GM23338 (cell line): ENCODE measurements around the gene BCOR. TPM values are rescaled to one million over a fixed set of nuclear protein-coding genes. Genes with fewer than 3 reads are reported as not detected.

Source experiments
- ATAC-seq: fragments of 200-7000 bp; cut with Tn5 transposase; 3 replicates; pipeline ENCODE4 v1.9.1; 2020
- DNase-seq: peaks from one replicate; pipeline ENCODE4 v3.0.0-alpha.2; 2015; ENCODE audit warnings: low spot score
- H2AFZ ChIP-seq: fragments of 200-600 bp; sonication (generic); 2 replicates; pipeline ENCODE4 v1.8.0; 2016; ENCODE audit warnings: antibody characterized with exemption, mild to moderate bottlenecking, moderate library complexity
- H3F3A ChIP-seq: fragments of 200-600 bp; sonication (generic); replicated peaks from 2 replicates; pipeline ENCODE4 v1.8.0; 2017; ENCODE audit warnings: antibody characterized with exemption, mixed run types, low read depth
- H3K27ac ChIP-seq: fragments of 200-600 bp; sonication (generic); 2 replicates; pipeline ENCODE4 v1.6.1; 2016; ENCODE audit warnings: low read depth
- H3K27me3 ChIP-seq: fragments of 200-600 bp; sonication (generic); 2 replicates; pipeline ENCODE4 v1.8.0; 2016; ENCODE audit warnings: mild to moderate bottlenecking, mixed run types, moderate library complexity; ENCODE audit not compliant: insufficient read depth
- H3K36me3 ChIP-seq: fragments of 200-600 bp; sonication (generic); 2 replicates; pipeline ENCODE4 v1.8.0; 2016; ENCODE audit warnings: mild to moderate bottlenecking; ENCODE audit not compliant: insufficient read depth
- H3K4me1 ChIP-seq: fragments of 200-600 bp; sonication (generic); 2 replicates; pipeline ENCODE4 v1.8.0; 2016; ENCODE audit warnings: mild to moderate bottlenecking, moderate library complexity; ENCODE audit not compliant: insufficient read depth
- H3K4me2 ChIP-seq: fragments of 200-600 bp; sonication (generic); 2 replicates; pipeline ENCODE4 v1.7.1; 2017; ENCODE audit warnings: mixed run types
- H3K4me3 ChIP-seq: fragments of 200-600 bp; sonication (generic); 2 replicates; pipeline ENCODE4 v1.6.1; 2016; ENCODE audit warnings: mixed run types
- H3K79me2 ChIP-seq: fragments of 200-600 bp; sonication (generic); replicated peaks from 2 replicates; pipeline ENCODE4 v1.8.0; 2017; ENCODE audit warnings: mild to moderate bottlenecking; ENCODE audit not compliant: insufficient read depth
- H3K9me2 ChIP-seq: fragments of 200-600 bp; sonication (generic); 2 replicates; pipeline ENCODE4 v1.8.0; 2017; ENCODE audit not compliant: insufficient read depth
- H4K20me1 ChIP-seq: fragments of 200-600 bp; sonication (generic); replicated peaks from 2 replicates; pipeline ENCODE4 v1.8.0; 2017; ENCODE audit warnings: mild to moderate bottlenecking; ENCODE audit not compliant: insufficient read depth
- H3K27ac Mint-ChIP-seq: 2 replicates; pipeline ENCODE4 v1.8.0; 2020; ENCODE audit warnings: inconsistent platforms, mild to moderate bottlenecking, moderate library complexity, mixed read lengths
- H3K27me3 Mint-ChIP-seq: 3 replicates; pipeline ENCODE4 v1.8.0; 2022; ENCODE audit warnings: low read depth, mild to moderate bottlenecking, moderate library complexity, mixed read lengths, inconsistent platforms; ENCODE audit not compliant: insufficient read depth, poor library complexity
- H3K36me3 Mint-ChIP-seq: 3 replicates; pipeline ENCODE4 v1.8.0; 2021; ENCODE audit warnings: low read depth, mild to moderate bottlenecking, inconsistent platforms, moderate library complexity, mixed read lengths
- H3K4me1 Mint-ChIP-seq: 3 replicates; pipeline ENCODE4 v1.8.0; 2020; ENCODE audit warnings: mild to moderate bottlenecking, inconsistent platforms, mixed read lengths
- H3K4me3 Mint-ChIP-seq: 3 replicates; pipeline ENCODE4 v1.8.0; 2021; ENCODE audit warnings: moderate library complexity, mild to moderate bottlenecking, inconsistent platforms, mixed read lengths
- H3K9me3 Mint-ChIP-seq: 3 replicates; pipeline ENCODE4 v1.8.0; 2020; ENCODE audit warnings: moderate library complexity, mild to moderate bottlenecking, inconsistent platforms, mixed read lengths
- CREB1 ChIP-seq: fragments of 250-450 bp; sonication (Bioruptor Pico); IDR thresholded peaks from 2 replicates; pipeline ENCODE4 v1.5.0; 2020; ENCODE audit warnings: low read depth, mild to moderate bottlenecking, moderate library complexity
- EZH2 ChIP-seq: fragments of 200-600 bp; sonication (generic); IDR thresholded peaks from one replicate; pipeline ENCODE4 v1.8.0; 2017; ENCODE audit warnings: antibody characterized with exemption, mild to moderate bottlenecking, low read depth; ENCODE audit not compliant: unreplicated experiment
- EZH2phosphoT487 ChIP-seq: fragments of 200-600 bp; sonication (generic); IDR thresholded peaks from one replicate; pipeline ENCODE4 v1.8.1; 2018; ENCODE audit warnings: antibody characterized with exemption; ENCODE audit not compliant: unreplicated experiment
- NANOG ChIP-seq: IDR thresholded peaks from 2 replicates; pipeline ENCODE4 v1.6.1; 2016; ENCODE audit warnings: antibody characterized with exemption, borderline replicate concordance
- POLR2AphosphoS5 ChIP-seq: IDR thresholded peaks from 2 replicates; pipeline ENCODE4 v1.6.1; 2016; ENCODE audit warnings: antibody characterized with exemption, low read depth
- REST ChIP-seq: IDR thresholded peaks from one replicate; pipeline ENCODE4 v1.6.1; 2018; ENCODE audit warnings: antibody characterized with exemption; ENCODE audit not compliant: unreplicated experiment
- ZNF114 ChIP-seq: fragments of 250-450 bp; sonication (Bioruptor Pico); IDR thresholded peaks from 2 replicates; pipeline ENCODE4 v1.5.0; 2020; ENCODE audit warnings: mild to moderate bottlenecking, moderate library complexity
- ZNF331 ChIP-seq: fragments of 250-450 bp; sonication (Bioruptor Pico); IDR thresholded peaks from 2 replicates; pipeline ENCODE4 v1.5.0; 2020; ENCODE audit warnings: low read depth, mild to moderate bottlenecking, moderate library complexity
- ZNF462 ChIP-seq: fragments of 250-450 bp; sonication (Bioruptor Pico); IDR thresholded peaks from 2 replicates; pipeline ENCODE4 v1.5.0; 2020; ENCODE audit warnings: mild to moderate bottlenecking, moderate library complexity
- polyA plus RNA-seq: library from polyadenylated mRNA; unstranded; fragments of >200 nt; fragmentation: Nextera tagmentation; extraction: Ambion mirVana; gene quantifications from 2 replicates; pipeline ENCODE4 v1.2.1, GENCODE V29; 2016
- total RNA-seq: library from RNA; depleted of rRNA; stranded (reverse); fragments of >200 nt; shearing (Covaris generic); gene quantifications from 2 replicates; pipeline ENCODE4 v1.2.3, GENCODE V29; 2014
- TF ChIP-seq, protein P1 (sequence below): IDR thresholded peaks from 2 replicates; pipeline ENCODE4 v1.6.1; 2016; ENCODE audit warnings: antibody characterized with exemption

BCOR gene
- total and polyA plus RNA-seq, 2 experiments from 2014 or later, result 25.5 to 60.8 TPM

DNA sequence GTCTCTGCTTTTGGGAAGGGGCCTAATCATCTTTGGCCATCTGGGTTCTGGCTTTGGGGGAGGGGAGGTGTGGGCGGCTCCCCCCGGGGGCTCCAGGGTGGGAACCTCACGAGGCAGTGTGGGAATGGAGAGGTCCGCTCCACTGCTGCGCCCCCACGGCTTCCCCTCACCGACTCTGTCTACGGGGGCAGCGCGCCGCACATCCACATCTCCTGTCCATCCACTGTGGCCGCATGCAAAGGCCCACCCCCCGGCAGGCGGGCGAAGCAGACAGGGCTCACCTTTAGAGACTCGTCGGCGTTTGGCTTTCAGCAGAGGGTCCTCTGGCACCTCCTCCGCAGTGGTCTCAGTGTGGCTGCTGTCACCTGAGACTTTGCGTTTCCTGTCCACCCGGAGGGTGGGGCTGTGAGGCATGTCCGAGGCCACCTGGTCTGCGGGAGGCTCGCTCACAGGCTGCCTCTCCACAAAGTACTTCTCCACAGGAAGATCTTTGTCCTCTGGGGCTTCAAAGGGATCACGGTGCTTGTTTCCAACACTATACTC, 33.6 kb downstream of the BCOR start:
- H4K20me1 ChIP-seq, result no peaks in the 10 kb centered on the region; the same call in 1 of the 2 replicates
- H2AFZ ChIP-seq, result no peak overlapping the region
- DNase-seq (peak; percentile 52), ATAC-seq (peak; percentile 40)
- peaks cover 2% of the 10 kb centered on the region for H3K27me3 Mint-ChIP-seq
- no peaks in the 10 kb centered on the region for H3K36me3 ChIP-seq
- H3K79me2 ChIP-seq, result peaks cover 9% of the 10 kb centered on the region; the same call in 1 of the 2 replicates
- no peaks in the 10 kb centered on the region for H3F3A ChIP-seq
- peak overlapping the region; percentile 39; the same call in 1 of the 3 replicates for H3K4me3 Mint-ChIP-seq
- H3K4me1 Mint-ChIP-seq, result peaks cover 52% of the 10 kb centered on the region
- 0 out of 2 replicates have a peak overlapping the region, but pooled peaks have one; percentile 43 for H3K4me2 ChIP-seq
- H3K4me3 ChIP-seq, result no peak overlapping the region
- H3K27ac ChIP-seq, result no peak overlapping the region
- no peaks in the 10 kb centered on the region for H3K9me2 ChIP-seq
- H3K9me3 Mint-ChIP-seq, result no peaks in the 10 kb centered on the region
- peaks cover 97% of the 10 kb centered on the region for H3K36me3 Mint-ChIP-seq
- no peak overlapping the region for H3K27ac Mint-ChIP-seq
- no peaks in the 10 kb centered on the region for H3K27me3 ChIP-seq
- peaks cover 12% of the 10 kb centered on the region; the same call in 1 of the 2 replicates for H3K4me1 ChIP-seq
- no peak for TF ChIP-seq NANOG
- no peak for TF ChIP-seq EZH2

- H3K27me3 ChIP-seq, result no peaks in the 10 kb centered on the region
- no peaks in the 10 kb centered on the region; the same call in 1 of the 2 replicates for H4K20me1 ChIP-seq
- no peak overlapping the region for H3K27ac Mint-ChIP-seq
- no peak overlapping the region for H2AFZ ChIP-seq
- H3K9me3 Mint-ChIP-seq, result no peaks in the 10 kb centered on the region
- H3K4me3 Mint-ChIP-seq, result no peak overlapping the region
- no peak for TF ChIP-seq ZNF462 (CRISPR knock-in tag)
- TF ChIP-seq, protein P1, sequence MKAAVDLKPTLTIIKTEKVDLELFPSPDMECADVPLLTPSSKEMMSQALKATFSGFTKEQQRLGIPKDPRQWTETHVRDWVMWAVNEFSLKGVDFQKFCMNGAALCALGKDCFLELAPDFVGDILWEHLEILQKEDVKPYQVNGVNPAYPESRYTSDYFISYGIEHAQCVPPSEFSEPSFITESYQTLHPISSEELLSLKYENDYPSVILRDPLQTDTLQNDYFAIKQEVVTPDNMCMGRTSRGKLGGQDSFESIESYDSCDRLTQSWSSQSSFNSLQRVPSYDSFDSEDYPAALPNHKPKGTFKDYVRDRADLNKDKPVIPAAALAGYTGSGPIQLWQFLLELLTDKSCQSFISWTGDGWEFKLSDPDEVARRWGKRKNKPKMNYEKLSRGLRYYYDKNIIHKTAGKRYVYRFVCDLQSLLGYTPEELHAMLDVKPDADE, result no peak
- no peak for TF ChIP-seq ZNF331
- TF ChIP-seq POLR2AphosphoS5, result no peak
- no peak for TF ChIP-seq NANOG
- TF ChIP-seq EZH2phosphoT487, result no peak
- TF ChIP-seq CREB1 (CRISPR knock-in tag), result no peak
- TF ChIP-seq REST, result no peak
- no peak for TF ChIP-seq ZNF114
- no peaks in the 10 kb centered on the region for H3K36me3 ChIP-seq
- H3F3A ChIP-seq, result no peaks in the 10 kb centered on the region
- no peak overlapping the region for H3K4me2 ChIP-seq
- no peak for ATAC-seq
- H3K4me1 ChIP-seq, result peaks cover 12% of the 10 kb centered on the region; the same call in 1 of the 2 replicates
- H3K27me3 Mint-ChIP-seq, result peaks cover 2% of the 10 kb centered on the region
- no peaks in the 10 kb centered on the region for H3K9me2 ChIP-seq
- H3K79me2 ChIP-seq, result 0 out of 2 replicates have a peak, but pooled peaks cover 9% of the 10 kb centered on the region
- peaks cover 96% of the 10 kb centered on the region for H3K36me3 Mint-ChIP-seq
- no peak overlapping the region for H3K27ac ChIP-seq
- DNase-seq, result no peak
- no peak overlapping the region for H3K4me3 ChIP-seq
- H3K4me1 Mint-ChIP-seq, result peaks cover 54% of the 10 kb centered on the region
These were observed 34.2 kb downstream of the BCOR start for GRCh38 chrX:40063555-40063954.
